Esophagus muscularis mucosa (tissue), 3 donors: Measurements from ENCODE around the gene PFDN4.

Experiments used
- CTCF ChIP-seq, 3 experiments: fragments of 200-600 bp in 2 of 3; fragments of 450-650 bp in 1 of 3; sonication (generic) in 2 of 3; IDR thresholded peaks; one replicate each; pipeline ENCODE4 v1.5.1; 2017 to 2019; ENCODE audit warnings: antibody characterized with exemption in 3 of 3, mild to moderate bottlenecking in 2 of 3, moderate library complexity in 1 of 3
- POLR2A ChIP-seq: fragments of 450-650 bp; IDR thresholded peaks from one replicate; pipeline ENCODE4 v1.6.1; 2017; ENCODE audit warnings: antibody characterized with exemption, moderate library complexity, mild to moderate bottlenecking, low read depth

GRCh38 chr20:54256202-54256601 lies 48.3 kb downstream of the PFDN4 start:
- TF ChIP-seq POLR2A, result no peak
- no peak for TF ChIP-seq CTCF (IDR thresholded peaks at IDR 0.05)
